A549 treated with DMSO at 1 μM for 4 hours (cell line): ENCODE data around the gene RAD21L1. TPM values are rescaled to one million over a fixed set of nuclear protein-coding genes. Genes with fewer than 3 reads are reported as not detected.

Experiments used
- total RNA-seq: library from RNA; stranded (reverse); fragments of 200-300 nt; extraction: Qiagen RNA extraction; gene quantifications from 5 replicates; pipeline ENCODE4 v1.2.3, GENCODE V29; 2022; ENCODE audit warnings: low read depth

RAD21L1 gene
- 0.05 to 0.12 TPM in 2 of 5 replicates, not detected in the others for total RNA-seq

DNA sequence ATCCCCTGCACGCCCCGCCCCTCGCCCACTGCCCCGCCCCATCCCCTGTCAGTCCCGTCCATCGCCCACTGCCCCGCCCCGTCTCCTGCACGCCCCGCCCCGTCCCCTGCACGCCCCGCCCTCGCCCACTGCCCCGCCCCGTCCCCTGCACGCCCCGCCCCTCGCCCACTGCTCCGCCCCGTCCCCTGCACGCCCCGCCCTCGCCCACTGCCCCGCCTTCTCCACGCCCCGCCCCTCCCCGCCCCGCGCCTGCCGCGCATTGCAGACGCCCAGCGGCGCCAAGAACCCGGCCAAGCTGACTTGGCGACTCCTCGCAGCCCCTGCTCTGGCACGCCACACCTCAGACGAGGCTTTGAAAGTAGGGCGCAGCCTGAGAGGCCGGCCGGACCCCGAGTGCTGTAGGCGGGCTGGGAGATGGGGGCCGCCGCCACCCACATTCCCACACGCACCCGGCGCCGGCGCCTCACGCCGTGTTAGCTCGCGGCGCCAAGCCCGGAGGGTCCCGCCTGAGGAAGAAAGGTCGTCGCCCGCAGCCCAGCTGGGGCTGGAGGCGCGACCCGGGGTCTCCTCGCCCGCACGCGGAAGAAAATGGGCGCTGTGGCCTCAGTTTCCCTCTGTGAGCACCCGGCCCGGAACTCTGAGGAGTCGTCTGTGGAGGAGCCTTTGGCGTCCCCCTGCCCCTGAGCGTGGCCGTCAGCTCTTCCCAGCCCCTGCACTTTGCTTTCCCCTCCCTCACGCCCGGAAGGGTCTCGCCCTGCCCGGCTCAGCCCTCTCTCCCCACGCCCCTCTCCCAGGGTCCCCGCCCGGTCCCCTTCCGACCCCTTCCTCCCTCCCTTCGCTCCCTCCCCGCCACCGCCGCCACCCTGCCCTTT lies at the start of gene RAD21L1:
Gene RAD21L1, plus strand, starts transcription at position 262 of the 872 bp plus-strand sequence. CDS start 2,410 bp downstream, outside the sequence.

DNA sequence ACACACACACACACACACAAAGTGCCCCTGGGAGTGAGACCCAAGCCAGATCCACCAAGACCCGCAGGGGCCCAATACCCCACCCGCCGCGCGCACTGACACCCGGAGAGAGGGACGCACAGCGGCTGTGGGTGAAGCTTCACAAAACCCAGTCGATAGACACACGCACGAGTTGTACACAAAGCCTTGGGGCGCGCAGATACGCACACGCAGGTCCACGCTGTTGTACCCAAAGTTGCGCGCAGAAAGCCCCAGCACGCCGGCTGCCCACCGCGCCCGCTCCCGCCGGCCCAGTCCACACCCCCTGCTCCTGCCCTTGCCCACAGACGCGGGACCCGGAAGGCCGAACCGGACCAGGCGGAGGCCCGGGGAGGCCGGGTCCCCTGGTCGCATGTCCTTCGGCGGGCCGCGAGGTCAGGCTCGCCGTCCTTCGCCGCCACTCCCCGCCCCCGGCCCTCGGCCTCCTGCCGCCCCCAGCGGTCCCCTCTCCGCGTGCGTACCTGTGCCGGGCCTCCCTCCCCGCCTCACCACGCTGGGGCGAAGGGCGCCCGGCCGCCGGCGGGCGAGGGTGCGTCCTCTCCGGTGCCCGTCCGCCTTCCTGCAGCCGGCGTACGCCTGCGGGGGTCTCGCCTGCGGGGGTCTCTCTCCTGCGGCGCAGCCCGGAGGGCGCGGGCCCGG lies 41.1 kb upstream of the RAD21L1 start, which contains the start of gene TMEM74B:
Gene TMEM74B, minus strand, starts transcription at position 344 of the 678 bp plus-strand sequence. CDS start 1,180 bp downstream, outside the sequence.

DNA sequence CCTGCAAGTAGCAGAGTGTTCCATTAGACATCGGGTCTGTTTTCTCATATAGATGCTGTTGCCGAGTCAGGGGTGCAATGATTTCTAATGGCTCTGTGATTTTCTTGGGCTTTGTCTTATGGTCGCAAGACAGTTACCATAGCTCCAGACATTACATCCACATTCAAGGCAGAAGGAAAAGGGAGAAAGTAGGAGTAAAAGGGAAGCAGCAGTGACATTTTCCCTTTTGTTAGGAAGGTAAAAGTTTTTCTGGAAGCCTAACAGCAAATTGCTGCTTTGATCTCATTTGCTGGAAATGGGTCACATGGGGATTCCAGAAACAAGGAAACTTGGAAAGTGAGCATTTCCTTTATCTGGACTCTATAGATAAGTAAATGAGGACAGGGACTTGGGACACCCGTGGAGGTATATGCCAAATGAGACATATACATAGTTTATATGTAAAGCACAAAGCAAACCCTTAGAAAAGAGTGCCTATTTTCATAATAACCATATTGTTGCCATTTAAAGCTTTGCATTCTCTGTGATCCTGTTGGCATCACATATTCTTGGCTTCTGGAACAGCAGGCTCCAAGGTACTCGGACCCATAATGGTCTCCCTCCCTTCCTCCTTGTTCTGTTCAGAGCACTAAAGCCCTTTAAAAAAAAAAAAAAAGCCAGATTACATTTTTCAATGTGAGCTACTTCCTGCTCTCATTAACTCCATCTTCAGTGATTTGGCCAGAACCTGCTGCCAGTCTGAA lies 22.9 kb upstream of the RAD21L1 start, which contains the start of gene C20orf202:
Gene C20orf202, plus strand, starts transcription at position 693 of the 743 bp plus-strand sequence. CDS start 132 bp downstream, outside the sequence.

DNA sequence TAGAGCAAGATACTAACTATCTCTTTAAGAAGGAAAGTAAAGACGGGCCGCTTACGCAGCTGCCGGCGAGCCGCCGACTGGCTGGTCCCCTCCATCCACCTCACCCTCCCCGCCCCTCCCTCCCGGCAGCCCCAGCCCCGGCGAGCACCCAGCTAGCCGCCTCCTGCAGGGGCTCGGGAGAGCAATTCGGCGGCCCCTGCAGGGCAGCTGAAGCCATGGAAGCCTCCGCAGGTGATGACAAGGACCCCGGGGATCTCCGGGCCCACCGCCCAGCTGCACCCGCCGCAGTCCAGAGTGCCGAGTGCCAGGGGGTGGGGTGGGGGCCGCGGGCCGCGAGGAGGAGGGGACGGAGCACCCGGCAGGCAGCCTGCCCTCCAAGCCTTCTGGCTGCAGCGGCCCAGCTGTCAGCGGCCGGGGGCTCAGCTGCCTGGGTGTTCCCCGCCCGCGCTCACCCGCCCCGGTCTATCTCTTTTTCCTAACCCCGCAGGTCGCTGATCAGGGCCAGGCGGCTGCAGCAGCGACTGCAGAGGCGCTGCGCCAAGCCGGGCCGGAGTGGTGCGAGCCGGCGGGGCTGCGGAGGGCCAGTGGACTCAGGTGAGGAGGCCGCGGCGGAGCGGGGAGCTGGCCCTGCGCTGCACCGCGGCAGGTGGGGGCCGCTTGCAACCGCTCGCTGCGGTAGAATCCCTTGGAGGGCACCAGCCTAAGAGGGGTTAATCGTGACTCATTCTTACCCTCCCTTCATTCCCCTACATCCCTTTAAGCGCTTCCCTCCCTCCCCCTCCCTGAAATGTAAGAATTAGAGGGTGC lies 40.5 kb downstream of the RAD21L1 start, which contains the start of gene SNPH:
Gene SNPH, plus strand, starts transcription at position 128 of the 807 bp plus-strand sequence. CDS start 29,946 bp downstream, outside the sequence.

Other genes starting within 250 kb of the RAD21L1 start
- not detected in 5 replicates for gene RSPO4, start 223.7 kb upstream of the RAD21L1 start, total RNA-seq
- 196 to 223 TPM (median 216 TPM) in 5 replicates for gene PSMF1, start 107.4 kb upstream of the RAD21L1 start, total RNA-seq
- 3.6 to 4.7 TPM (median 3.9 TPM) in 5 replicates for gene TMEM74B, start 41.1 kb upstream of the RAD21L1 start, total RNA-seq
- gene C20orf202, start 22.6 kb upstream of the RAD21L1 start, total RNA-seq = 0.05 TPM in 1 of 5 replicates, not detected in the others
- gene SNPH, start 40.2 kb downstream of the RAD21L1 start, total RNA-seq = 3.8 to 5.6 TPM (median 4.6 TPM) in 5 replicates
- gene SDCBP2, start 103.1 kb downstream of the RAD21L1 start, total RNA-seq = 0.79 to 1.1 TPM (median 0.99 TPM) in 5 replicates
- 498 to 544 TPM (median 537 TPM) in 5 replicates for gene FKBP1A, start 167.0 kb downstream of the RAD21L1 start, total RNA-seq
- gene NSFL1C, start 240.8 kb downstream of the RAD21L1 start, total RNA-seq = 120 to 154 TPM (median 125 TPM) in 5 replicates